GM18909 (cell line): ENCODE measurements around the gene UQCR10.

Experiments
- ATAC-seq: cut with Tn5 transposase; IDR thresholded peaks from one replicate; pipeline ENCODE4 v1.9.1; 2021; ENCODE audit warnings: mild to moderate bottlenecking; ENCODE audit not compliant: unreplicated experiment, poor library complexity

Gene UQCR10

GRCh38 chr22:29793396-29793795, 26.2 kb downstream of the UQCR10 start:
- no peak for ATAC-seq

- ATAC-seq = no peak
Observed at GRCh38 chr22:29795663-29796062, 28.5 kb downstream of the UQCR10 start.

- no peak for ATAC-seq
Observed at GRCh38 chr22:29797351-29797750, 30.2 kb downstream of the UQCR10 start.

DNA sequence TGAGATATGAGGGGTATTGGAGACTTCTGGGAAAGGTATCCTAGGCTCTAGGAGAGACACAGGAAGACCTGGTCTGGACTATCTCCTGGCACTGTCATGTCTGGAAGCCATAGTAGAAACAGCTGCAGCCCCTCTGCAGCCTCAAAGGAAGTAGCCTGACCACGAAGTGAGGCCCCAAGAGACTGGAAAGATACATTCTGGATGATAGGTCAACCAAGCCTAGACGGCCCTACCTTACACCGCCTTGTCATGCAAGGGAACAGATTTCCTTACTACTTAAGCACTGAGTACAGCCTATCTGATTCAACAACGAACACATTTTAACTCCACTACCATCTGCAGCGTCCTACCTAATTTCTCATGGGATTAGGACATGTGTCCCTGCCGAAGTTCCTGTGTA, 31.1 kb downstream of the UQCR10 start:
- no peak for ATAC-seq

- no peak for ATAC-seq
Observed at GRCh38 chr22:29798801-29799200, 31.6 kb downstream of the UQCR10 start.

DNA sequence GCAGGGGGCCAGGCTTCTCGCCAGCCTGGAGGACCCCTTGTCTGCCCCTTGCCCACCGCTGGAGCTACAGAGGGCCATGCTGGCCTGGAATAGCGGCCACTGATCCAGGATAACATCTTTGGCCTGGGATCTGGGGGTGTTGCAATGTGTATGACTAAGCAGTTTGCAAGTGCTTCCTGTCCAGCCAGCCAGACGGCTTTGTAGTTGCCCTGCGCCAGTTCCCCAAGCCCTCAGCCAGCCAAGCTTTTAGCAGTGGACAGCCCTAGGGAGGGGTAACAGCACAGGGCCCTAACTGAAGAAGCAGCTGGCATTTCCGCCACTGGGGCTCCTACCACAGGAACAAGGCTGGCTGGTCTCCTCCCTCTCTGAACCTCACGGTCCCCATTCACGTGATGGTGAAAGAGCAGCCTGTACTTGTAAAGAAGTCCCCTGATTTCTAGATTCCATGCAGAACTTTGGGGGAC, 32.1 kb downstream of the UQCR10 start:
- no peak for ATAC-seq

GRCh38 chr22:29801153-29801552, 34.0 kb downstream of the UQCR10 start:
- no peak for ATAC-seq

GRCh38 chr22:29801796-29802195, 34.6 kb downstream of the UQCR10 start:
- ATAC-seq = no peak

GRCh38 chr22:29803190-29803589, 36.0 kb downstream of the UQCR10 start:
- ATAC-seq = no peak

GRCh38 chr22:29804985-29805384, 37.8 kb downstream of the UQCR10 start:
- no peak for ATAC-seq

- no peak for ATAC-seq
Observed at GRCh38 chr22:29806196-29806595, 39.0 kb downstream of the UQCR10 start.

DNA sequence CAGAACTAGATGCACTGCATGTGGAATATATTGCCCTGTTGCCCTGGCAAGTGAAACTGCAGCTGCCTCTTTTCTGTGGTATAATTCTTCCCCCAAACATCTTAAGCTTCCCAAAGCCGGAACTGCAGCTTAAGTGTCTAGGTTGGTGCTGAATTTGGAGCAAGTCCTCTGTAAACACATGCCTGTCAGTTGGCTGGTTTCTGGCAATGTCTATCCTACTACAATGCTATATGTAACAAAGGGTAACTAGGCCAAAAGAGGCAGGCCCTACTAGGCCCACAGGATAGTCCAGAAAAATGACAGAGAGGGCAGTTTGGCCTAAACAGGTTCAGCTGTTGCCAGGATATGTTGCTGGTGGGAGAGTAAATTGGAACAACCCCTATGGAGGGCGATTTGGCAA, 43.0 kb downstream of the UQCR10 start:
- ATAC-seq = no peak

DNA sequence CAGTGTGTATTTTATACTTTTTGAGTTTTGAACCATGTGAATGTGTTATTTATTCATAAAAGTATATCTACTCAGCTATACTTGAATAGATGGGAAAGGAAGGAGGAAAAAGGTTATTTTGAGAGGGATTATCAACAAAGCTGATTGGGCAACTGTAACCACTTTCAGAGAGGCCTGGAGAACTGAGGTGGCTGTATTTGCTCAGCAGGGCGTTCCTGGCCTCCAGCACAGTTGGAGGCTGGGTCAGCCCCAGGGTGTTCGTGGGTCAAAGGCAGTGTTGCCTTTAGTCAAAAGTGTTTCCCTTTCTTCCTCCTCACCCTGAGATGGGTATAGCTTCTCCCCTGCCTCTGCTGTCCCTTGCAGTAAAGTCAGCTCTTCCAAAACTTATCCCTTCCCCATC, 44.2 kb downstream of the UQCR10 start:
- no peak for ATAC-seq

- ATAC-seq = no peak
Observed at GRCh38 chr22:29813126-29813525, 46.0 kb downstream of the UQCR10 start.

DNA sequence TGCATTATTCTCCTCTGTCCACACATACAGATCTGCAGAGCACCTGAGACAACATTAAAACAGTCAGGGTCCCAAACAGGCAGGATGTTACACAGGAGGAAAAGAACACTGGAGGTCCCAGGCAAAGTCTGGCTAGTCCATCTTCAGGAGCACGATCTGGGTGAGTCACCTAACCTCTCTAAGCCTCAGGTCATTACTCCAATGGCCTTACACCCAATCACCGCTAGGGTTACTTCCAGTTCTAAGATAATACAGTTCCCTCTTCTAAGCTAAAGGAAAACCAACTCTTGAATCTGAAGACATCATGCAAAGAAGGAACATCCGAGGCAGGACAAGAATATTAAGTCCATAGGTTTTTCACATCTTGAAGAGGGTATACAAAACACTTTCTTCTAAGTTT, 46.4 kb downstream of the UQCR10 start:
- no peak for ATAC-seq

DNA sequence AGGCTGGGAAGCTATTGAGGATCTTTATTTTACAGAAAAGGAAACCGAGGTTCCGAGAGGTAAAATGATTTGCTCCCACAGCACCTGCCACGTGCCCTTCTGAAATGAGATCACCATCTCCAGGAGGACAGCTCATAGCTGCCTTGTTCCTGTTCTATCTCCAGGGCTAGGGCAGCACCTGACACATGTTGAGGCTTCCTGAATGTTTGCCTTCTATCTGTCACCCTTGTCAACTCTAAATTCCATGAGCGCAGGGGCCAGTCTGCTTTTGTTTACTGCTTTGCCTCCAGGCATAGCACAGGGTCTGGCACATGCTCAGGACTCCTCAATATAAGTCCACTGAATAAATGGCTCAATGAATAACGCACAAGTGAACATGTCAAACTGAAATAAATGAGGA, 46.8 kb downstream of the UQCR10 start:
- ATAC-seq = no peak

DNA sequence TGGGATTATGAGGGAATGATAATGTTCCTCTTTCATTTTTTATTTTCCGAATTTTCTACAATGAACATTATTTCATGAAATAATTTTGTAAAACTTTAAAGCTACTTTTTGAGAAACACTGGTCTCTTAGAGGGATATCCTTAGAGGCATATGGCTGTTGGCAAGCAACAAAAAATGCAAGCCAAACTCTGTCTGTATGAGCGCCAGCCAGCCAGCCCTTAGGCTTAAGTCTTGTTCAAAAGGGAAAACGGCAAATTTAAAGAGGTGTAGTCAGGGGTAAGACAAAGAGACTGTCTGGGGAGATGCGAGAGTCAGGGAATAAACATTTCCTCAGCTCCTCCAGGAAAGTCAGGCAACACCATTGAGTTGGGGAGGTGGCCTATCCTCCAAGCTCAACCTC, 48.4 kb downstream of the UQCR10 start:
- no peak for ATAC-seq

GRCh38 chr22:29816128-29816527, 49.0 kb downstream of the UQCR10 start:
- ATAC-seq = no peak

- ATAC-seq = no peak
Observed at GRCh38 chr22:29816539-29816938, 49.4 kb downstream of the UQCR10 start.

DNA sequence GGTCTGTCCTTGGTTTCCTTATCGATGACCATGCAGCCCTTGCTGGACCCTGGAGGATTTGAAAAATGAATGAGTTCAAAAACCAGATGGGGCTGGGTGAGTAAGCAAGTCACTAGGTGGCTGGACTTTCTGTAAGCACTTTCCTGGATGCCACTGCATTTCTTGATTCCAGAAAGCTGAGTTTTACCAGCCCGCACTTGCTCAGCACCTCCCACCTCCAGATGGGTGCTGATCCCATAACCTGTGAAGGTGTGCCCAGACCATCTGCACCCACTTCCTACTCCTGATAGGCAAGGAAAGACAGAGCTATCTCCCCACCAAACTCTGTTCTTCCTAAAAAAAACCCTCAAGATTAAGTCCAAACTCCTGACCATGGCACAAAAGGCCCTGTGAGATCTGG, 49.8 kb downstream of the UQCR10 start:
- no peak for ATAC-seq

DNA sequence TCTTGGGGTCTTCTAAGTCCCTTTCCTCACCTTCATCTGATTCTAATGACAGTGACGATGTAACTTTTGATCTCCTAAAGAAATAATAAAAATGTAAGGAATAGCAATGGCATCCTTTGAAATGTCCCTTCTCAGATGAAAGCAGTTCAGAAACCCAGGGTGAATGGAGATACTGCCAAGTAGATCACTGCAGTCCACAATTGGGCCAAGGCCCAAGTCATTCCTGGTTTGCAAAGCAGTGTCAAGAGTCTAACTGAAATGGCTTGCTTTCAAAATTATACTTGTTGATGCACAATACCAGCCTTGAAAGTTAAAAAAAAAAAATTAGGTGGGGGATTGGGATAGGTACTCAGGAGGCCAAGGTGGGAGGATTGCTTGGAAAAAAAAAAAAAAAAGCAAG, 50.6 kb downstream of the UQCR10 start:
- no peak for ATAC-seq

GRCh38 chr22:29819501-29819900, 52.3 kb downstream of the UQCR10 start:
- ATAC-seq = no peak
